Endothelial cell of umbilical vein (primary cell): ENCODE data around the gene ZIC4.

Source experiments
- EZH2 ChIP-seq: IDR thresholded peaks from 2 replicates; pipeline ENCODE4 v1.6.1; 2012; ENCODE audit warnings: borderline replicate concordance, low read depth, mild to moderate bottlenecking, moderate library complexity, low read length, inconsistent platforms; ENCODE audit not compliant: severe bottlenecking
- MYC ChIP-seq: IDR thresholded peaks from one replicate; pipeline ENCODE4 v1.6.1; 2011; ENCODE audit warnings: mild to moderate bottlenecking, low read depth, low read length
- POLR2A ChIP-seq: IDR thresholded peaks from 2 replicates; pipeline ENCODE4 v1.6.1; 2012; ENCODE audit warnings: low read depth, mild to moderate bottlenecking, control low read depth, low read length
- POLR2AphosphoS5 ChIP-seq: IDR thresholded peaks from 2 replicates; pipeline ENCODE4 v1.6.1; 2012; ENCODE audit warnings: low read depth, mild to moderate bottlenecking, control low read depth, low read length, moderate library complexity; ENCODE audit not compliant: insufficient read depth

GRCh38 chr3:147423537-147423797 is 17.1 kb upstream of the ZIC4 start:
- TF ChIP-seq EZH2: peak; percentile 69
- no peak for TF ChIP-seq POLR2A
- no peak for TF ChIP-seq MYC
- TF ChIP-seq POLR2AphosphoS5: no peak
